HT-29 (cell line): ENCODE data around the gene SLC35F3. TPM values are rescaled to one million over a fixed set of nuclear protein-coding genes. Genes with fewer than 3 reads are reported as not detected.
"Not testable (repeated sequence)": the region's sequence is repeated elsewhere in the genome, so short reads cannot be mapped to it uniquely, and the experiment has no call there.

Source experiments
- DNase-seq: peaks from one replicate; pipeline ENCODE4 v3.0.0-alpha.2; 2015; ENCODE audit warnings: low spot score
- total RNA-seq: library from RNA; depleted of rRNA; stranded (reverse); fragments of >200 nt; shearing (Covaris generic); gene quantifications from 2 replicates; pipeline ENCODE4 v1.2.3, GENCODE V29; 2014

Gene SLC35F3
- total RNA-seq, 1 experiment from 2014 or later = not detected

GRCh38 chr1:234247746-234248145 is 343.3 kb downstream of the SLC35F3 start:
- DNase-seq = not testable (repeated sequence)

DNA sequence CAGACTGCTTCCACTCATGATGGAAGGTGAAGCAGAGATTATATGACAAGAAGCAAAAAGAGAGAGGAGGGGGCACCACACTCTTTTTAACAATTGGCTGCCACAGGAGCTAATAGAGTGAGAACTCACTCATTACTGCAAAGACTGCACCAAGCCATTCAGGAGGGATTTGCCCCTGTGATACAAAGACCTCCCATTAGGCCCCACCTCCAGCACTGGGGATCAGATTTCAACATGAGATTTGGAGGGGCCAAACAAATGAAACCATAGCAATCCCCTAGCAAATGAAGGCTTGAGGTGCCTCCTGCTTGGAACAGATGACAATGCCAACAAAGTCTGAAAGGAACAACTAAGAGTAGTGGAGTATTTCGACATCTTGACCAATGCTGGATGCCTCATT is 346.3 kb downstream of the SLC35F3 start:
- no peak for DNase-seq

DNA sequence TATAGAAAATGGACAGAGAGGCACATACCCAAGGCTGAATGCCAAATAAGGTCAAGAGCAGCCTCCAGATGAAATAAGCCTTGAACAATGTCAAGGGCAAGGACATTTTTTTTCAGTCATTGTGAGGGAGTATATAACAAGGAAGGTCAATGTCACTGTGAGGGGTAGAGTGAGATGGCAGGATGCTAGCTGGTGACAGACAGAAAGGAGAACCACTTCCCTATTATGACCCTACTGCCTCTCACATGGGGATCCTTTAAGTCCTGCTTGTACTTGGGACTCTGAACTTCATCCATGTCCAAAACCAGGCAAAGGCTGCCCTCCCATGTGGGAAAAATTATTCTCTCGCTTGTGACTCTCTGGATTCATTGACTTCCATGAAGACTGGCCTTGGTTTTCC is 349.3 kb downstream of the SLC35F3 start:
- DNase-seq = no peak

DNA sequence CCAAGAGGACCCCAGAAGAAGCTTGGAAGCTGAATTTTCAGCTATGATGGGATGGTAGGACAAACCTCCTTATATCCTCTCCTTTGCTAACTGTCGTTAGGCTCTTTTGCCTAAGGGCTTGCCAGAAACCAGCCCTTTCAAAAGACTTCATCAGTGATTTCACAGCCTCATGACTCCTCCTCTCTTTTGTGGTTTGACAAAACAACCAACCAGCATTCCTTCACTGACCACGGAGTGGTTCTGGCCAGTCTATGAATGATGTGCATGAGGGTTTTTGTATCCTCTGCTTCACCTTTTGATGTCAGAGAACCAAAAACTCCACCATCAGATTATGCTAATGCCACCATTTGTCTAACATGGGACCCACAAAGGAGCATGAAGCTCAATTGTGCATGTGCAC is 351.9 kb downstream of the SLC35F3 start:
- DNase-seq = no peak

GRCh38 chr1:234258071-234258470 is 353.6 kb downstream of the SLC35F3 start:
- DNase-seq = no peak

- no peak for DNase-seq
Measured at GRCh38 chr1:234260578-234260977, 356.1 kb downstream of the SLC35F3 start.

GRCh38 chr1:234261545-234261944 is 357.1 kb downstream of the SLC35F3 start:
- DNase-seq = no peak

GRCh38 chr1:234262007-234262753 is 357.7 kb downstream of the SLC35F3 start:
- DNase-seq = no peak

- DNase-seq = no peak
Measured at GRCh38 chr1:234262754-234263105, 358.3 kb downstream of the SLC35F3 start.

GRCh38 chr1:234264832-234265231 is 360.4 kb downstream of the SLC35F3 start:
- no peak for DNase-seq

DNA sequence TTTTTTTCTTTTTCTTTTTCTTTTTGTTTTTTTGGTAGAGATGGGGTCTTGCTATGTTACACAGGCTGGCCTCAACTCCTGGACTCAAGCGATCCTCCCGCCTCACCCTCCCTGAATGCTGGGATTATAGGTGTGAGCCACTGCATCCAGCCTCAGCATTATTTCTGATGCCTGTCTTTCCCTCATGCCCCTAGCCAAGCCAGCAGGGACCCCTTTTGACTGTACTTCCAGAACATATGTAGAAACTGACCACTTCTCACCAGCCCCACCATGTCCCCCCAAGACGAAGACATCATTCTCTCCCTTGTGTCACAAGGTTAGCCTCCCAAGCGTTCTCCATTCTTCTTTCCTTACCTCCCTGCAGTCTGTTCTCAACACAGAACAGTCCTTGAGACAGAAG is 360.8 kb downstream of the SLC35F3 start:
- no peak for DNase-seq

DNA sequence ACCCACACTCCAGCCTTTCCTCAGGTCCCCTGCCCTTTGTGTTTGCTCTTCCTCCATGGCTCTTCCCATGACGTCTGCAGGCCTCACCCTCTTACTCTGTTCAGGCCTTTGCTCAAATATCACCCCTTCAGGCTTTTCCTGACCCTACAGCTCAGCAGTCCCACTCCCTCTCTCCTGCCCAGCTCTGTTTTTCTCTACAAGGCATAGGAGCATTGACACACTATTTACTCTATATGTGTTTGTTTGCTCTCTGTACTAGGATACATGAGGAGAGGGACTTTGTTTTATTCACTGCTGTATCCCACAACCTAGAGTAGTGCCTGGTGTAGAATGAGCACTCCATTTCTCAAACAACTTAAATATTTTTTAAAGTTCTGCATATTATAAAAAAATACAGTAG is 361.4 kb downstream of the SLC35F3 start:
- no peak for DNase-seq

- no peak for DNase-seq
Measured at GRCh38 chr1:234270093-234270492, 365.6 kb downstream of the SLC35F3 start.

DNA sequence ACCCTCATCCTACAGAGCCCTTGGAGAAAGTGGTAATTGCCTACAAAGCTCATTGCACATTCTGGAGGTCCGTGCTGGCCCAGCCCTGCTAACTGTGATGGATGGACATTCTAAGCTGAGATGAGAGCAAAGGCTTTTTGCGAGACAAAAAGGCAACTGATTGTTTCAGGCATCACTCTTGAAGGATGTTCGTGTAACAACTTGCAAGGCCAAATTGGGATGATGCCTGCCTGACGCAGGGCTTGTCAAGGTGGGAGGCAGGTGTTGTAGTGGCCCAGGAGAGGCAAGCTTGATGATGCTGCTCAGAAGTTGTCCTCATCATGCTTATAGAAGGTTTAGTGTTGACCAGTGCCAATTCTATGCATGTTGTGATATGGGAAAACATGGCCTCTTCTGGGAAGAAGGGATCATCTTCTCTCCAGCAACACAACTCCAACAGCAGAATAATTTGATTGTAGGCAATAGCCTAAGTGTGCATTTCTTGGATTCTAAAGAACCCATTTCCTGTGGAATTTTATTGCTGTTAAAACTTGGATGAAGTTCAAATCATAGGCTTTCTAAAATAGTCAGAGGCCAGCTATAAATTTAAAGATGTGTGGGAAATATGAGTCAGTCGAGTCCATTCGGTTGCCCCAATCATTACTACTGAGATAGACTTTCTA is 366.2 kb downstream of the SLC35F3 start:
- DNase-seq = no peak

DNA sequence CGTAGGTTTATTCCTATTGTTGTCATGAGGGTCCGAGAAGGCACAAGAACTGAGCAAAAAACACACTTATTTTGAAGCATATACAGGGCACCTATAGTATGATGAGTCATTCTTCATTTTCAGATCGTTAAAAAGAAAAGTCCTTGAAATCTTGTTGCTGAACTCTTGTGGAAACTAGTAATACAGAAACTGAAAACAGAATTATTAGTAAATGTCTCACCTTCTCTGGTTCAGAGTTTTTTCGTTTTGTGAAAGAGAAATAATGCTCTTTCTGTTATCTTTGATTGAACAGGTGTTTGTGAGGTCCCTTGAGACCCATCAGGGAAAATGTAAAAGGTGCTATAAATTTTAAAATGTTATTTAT is 366.7 kb downstream of the SLC35F3 start:
- no peak for DNase-seq

DNA sequence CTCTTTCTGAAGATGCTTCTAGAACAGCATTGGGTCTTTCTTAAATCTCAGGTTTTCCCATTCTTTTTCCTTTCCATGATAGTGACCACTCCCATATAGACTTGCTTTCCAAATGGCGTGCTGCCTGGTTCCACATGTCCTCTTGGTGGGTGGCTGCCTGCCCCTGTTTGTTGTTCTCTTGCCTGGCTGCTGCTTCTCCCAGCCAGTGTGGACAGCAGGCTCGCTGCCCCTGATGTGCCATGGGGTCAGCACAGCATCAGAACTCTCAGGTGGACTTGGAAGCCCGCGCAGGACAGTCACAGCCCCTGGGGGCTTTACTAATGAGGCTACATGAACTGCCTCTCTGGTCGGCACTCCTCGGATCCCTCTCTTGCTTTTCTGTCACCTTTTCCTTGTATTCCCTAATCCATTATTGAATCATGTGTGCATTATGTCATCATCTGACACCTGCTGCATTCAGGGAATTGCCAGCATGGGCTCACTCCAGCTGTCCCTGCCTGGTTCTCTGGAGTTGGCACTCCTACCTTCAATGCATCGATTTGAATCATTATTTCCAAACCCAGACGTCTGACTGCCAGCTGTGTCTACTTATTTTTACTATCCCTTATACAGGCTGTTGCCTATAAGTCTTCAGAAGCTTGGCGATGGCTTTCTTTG is 368.3 kb downstream of the SLC35F3 start:
- DNase-seq = no peak

- DNase-seq = no peak
Measured at GRCh38 chr1:234273981-234274380, 369.5 kb downstream of the SLC35F3 start.

- no peak for DNase-seq
Measured at GRCh38 chr1:234276151-234276788, 371.8 kb downstream of the SLC35F3 start.

DNA sequence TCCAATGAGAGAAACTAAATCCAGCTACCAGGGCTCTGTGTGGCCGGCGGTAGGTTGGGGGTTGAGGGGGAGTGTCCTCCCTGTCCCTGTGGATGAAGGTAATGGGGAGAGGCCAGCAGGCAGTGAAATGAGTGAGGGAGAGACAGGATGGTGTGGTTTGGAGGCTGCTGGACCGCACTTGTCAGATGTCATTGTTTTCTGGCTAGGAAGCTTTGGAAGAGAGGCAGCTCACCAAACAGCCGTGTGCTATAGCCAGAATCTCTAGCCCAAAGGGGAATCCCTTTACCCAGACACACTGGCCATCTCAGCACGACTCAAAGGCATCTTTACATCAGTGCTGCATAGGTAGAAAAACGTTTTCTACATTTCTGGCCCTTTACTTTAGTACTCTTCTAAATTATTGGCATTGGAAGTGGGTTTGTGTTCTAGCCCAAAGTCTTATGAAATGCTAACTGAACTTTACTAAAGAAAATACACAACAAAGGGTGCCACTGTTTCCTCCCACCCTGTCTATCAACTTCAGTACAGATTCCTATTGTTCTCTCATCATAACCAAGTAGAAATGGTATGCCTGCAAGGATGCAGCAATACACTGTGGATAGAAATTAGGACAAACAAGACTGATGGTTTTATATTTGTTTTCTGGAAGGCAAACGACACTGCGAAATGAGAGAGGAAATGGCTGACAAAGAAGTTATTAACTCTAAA is 372.8 kb downstream of the SLC35F3 start:
- DNase-seq = no peak

DNA sequence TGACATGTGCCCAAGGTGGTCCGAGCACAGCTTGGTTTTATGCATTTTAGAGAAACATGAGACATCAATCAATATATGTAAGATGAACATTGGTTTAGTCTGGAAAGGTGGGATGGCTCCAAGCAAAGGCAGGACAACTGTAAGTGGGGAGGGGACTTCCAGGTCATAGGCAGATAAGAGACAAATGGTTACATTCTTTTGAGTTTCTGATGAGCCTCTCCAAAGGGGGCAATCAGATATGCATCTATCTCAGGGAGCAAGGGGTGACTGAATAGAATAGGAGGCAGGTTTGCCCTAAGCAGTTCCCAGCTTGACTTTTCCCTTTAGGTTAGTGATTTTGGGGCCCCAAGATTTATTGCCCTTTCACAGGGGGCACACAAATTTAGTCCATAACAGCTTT is 374.5 kb downstream of the SLC35F3 start:
- DNase-seq = no peak

- no peak for DNase-seq
Measured at GRCh38 chr1:234280500-234280899, 376.0 kb downstream of the SLC35F3 start.
